HepG2 (cell line): Measurements from ENCODE around the gene ZBTB7B. TPM values are rescaled to one million over a fixed set of nuclear protein-coding genes. Genes with fewer than 3 reads are reported as not detected.

Source experiments
- ATAC-seq: fragments of 200-7000 bp; cut with Tn5 transposase; 3 replicates; pipeline ENCODE4 v1.9.1; 2020; ENCODE audit warnings: mild to moderate bottlenecking, moderate library complexity
- BruUV-seq: library from RNA; stranded (reverse); fragments of 400-500 nt; replicated peaks from 2 replicates; lab custom pipeline; 2021; lab: Mats Ljungman, UMichigan
- CTCF ChIA-PET: fragments of 300-600 bp; formaldehyde crosslinking; extraction: SDS; loops from one replicate; lab custom pipeline; 2021; ENCODE audit warnings: low total read pairs, inconsistent platforms, low intra/inter-chr PET ratio; lab: Yijun Ruan, JAX
- POLR2A ChIA-PET: fragments of 350-600 bp; sonication (Branson Sonifier 250); formaldehyde crosslinking; loops from one replicate; lab custom pipeline; 2020; ENCODE audit warnings: antibody characterized with exemption, inconsistent platforms; lab: Yijun Ruan, JAX
- DNase-seq: peaks from one replicate; pipeline ENCODE4 v3.0.0-alpha.2; 2015; ENCODE audit warnings: low spot score
- FAIRE-seq: peaks from 3 replicates; lab custom pipeline; 2011; peaks lifted over from hg19 to GRCh38; lab: Jason Lieb, UNC
- H2AFZ ChIP-seq: one replicate; pipeline ENCODE4 v1.6.1; 2011; ENCODE audit warnings: low read length, inconsistent platforms
- H3K27ac ChIP-seq: fragments of 300-600 bp; 3 replicates; pipeline ENCODE4 v1.8.0; 2011; ENCODE audit warnings: mixed run types, mild to moderate bottlenecking, mixed read lengths, low read length, inconsistent platforms; ENCODE audit not compliant: insufficient read depth; ENCODE audit errors: extremely low read length
- H3K27me3 ChIP-seq, 2 experiments: fragments of 200-600 bp in 1 of 2; 2 replicates in 1 of 2; 3 replicates in 1 of 2; pipeline versions ENCODE4 v1.6.0 to v1.8.0; 2011; ENCODE audit warnings: low read length in 2 of 2, mild to moderate bottlenecking in 2 of 2, moderate library complexity in 2 of 2, inconsistent platforms in 1 of 2; ENCODE audit not compliant: insufficient read depth in 2 of 2, control insufficient read depth in 1 of 2
- H3K36me3 ChIP-seq, 2 experiments: fragments of 200-600 bp in 1 of 2; replicated peaks in 1 of 2; 2 replicates in 1 of 2; 3 replicates in 1 of 2; pipeline versions ENCODE4 v1.5.1 to v1.8.0; 2011; ENCODE audit warnings: low read length in 2 of 2, inconsistent platforms in 1 of 2; ENCODE audit not compliant: insufficient read depth in 2 of 2, control insufficient read depth in 1 of 2
- H3K4me1 ChIP-seq: 2 replicates; pipeline ENCODE4 v1.5.1; 2012; ENCODE audit warnings: low read length, inconsistent platforms; ENCODE audit not compliant: insufficient read depth
- H3K4me2 ChIP-seq: 2 replicates; pipeline ENCODE4 v1.6.0; 2011; ENCODE audit warnings: low read depth, low read length, inconsistent platforms
- H3K4me3 ChIP-seq, 3 experiments: fragments of 200-600 bp in 1 of 3; sonication (generic), shearing (Covaris generic) in 1 of 3; replicated peaks in 1 of 3; 2 replicates each; pipeline ENCODE4 v1.5.1; 2011 to 2016; ENCODE audit warnings: low read length in 3 of 3, inconsistent platforms in 2 of 3, low read depth in 2 of 3, mild to moderate bottlenecking in 2 of 3, control low read depth in 1 of 3, mixed read lengths in 1 of 3; ENCODE audit not compliant: insufficient read depth in 1 of 3
- H3K79me2 ChIP-seq: one replicate; pipeline ENCODE4 v1.6.1; 2011; ENCODE audit warnings: low read length, inconsistent platforms; ENCODE audit not compliant: insufficient read depth
- H3K9ac ChIP-seq: 2 replicates; pipeline ENCODE4 v1.6.0; 2011; ENCODE audit warnings: mild to moderate bottlenecking, low read depth, low read length, inconsistent platforms; ENCODE audit not compliant: insufficient read depth
- H3K9me3 ChIP-seq: 2 replicates; pipeline ENCODE4 v1.5.1; 2012; ENCODE audit warnings: mild to moderate bottlenecking, low read length
- H4K20me1 ChIP-seq: 2 replicates; pipeline ENCODE4 v1.6.0; 2011; ENCODE audit warnings: inconsistent platforms, mild to moderate bottlenecking, low read length, moderate library complexity; ENCODE audit not compliant: insufficient read depth
- CBFB ChIP-seq: sonication (generic); formaldehyde crosslinking; IDR thresholded peaks from 2 replicates; pipeline ENCODE4 v1.4.0; 2020; ENCODE audit warnings: missing genetic modification reagents
- CREM ChIP-seq, 2 experiments: sonication (generic) in 1 of 2; formaldehyde crosslinking in 1 of 2; IDR thresholded peaks; 2 replicates each; pipeline versions ENCODE4 v1.4.0 to v1.6.1; 2016 to 2020; ENCODE audit warnings: antibody characterized with exemption in 1 of 2, mild to moderate bottlenecking in 1 of 2, missing genetic modification reagents in 1 of 2
- ELF1 ChIP-seq: sonication (generic); formaldehyde crosslinking; IDR thresholded peaks from 2 replicates; pipeline ENCODE4 v1.4.0; 2020; ENCODE audit warnings: missing genetic modification reagents
- FOXK1 ChIP-seq: sonication (generic); formaldehyde crosslinking; IDR thresholded peaks from 2 replicates; pipeline ENCODE4 v1.4.0; 2020; ENCODE audit warnings: low read depth, missing genetic modification reagents, borderline replicate concordance
- HNRNPK ChIP-seq: fragments of 200-400 bp; formaldehyde crosslinking; IDR thresholded peaks from 2 replicates; pipeline ENCODE4 v1.6.1; 2018; ENCODE audit warnings: low read length, low read depth, moderate library complexity, mild to moderate bottlenecking; ENCODE audit not compliant: poor library complexity, severe bottlenecking
- KLF13 ChIP-seq: sonication (generic); formaldehyde crosslinking; IDR thresholded peaks from 2 replicates; pipeline ENCODE4 v1.4.0; 2020; ENCODE audit warnings: mild to moderate bottlenecking, missing genetic modification reagents
- MLLT10 ChIP-seq: sonication (generic); formaldehyde crosslinking; IDR thresholded peaks from 2 replicates; pipeline ENCODE4 v1.4.0; 2020; ENCODE audit warnings: missing genetic modification reagents
- NBN ChIP-seq: fragments of 450-650 bp; conservative IDR thresholded peaks from 2 replicates; pipeline ENCODE4 v1.6.1; 2017
- NFKB2 ChIP-seq: sonication (generic); formaldehyde crosslinking; IDR thresholded peaks from 2 replicates; pipeline ENCODE4 v1.4.0; 2020; ENCODE audit warnings: missing genetic modification reagents, borderline replicate concordance
- NPAS2 ChIP-seq: sonication (generic); formaldehyde crosslinking; IDR thresholded peaks from 2 replicates; pipeline ENCODE4 v1.8.0; 2022; ENCODE audit warnings: mild to moderate bottlenecking, missing genetic modification reagents, borderline replicate concordance
- NR2F6 ChIP-seq, 2 experiments: IDR thresholded peaks; 2 replicates each; pipeline ENCODE4 v1.6.1; 2016; ENCODE audit warnings: antibody characterized with exemption in 1 of 2, mild to moderate bottlenecking in 1 of 2
- PAX8 ChIP-seq: sonication (generic); formaldehyde crosslinking; IDR thresholded peaks from 2 replicates; pipeline ENCODE4 v1.8.0; 2022; ENCODE audit warnings: mild to moderate bottlenecking, missing genetic modification reagents, borderline replicate concordance
- PLRG1 ChIP-seq: fragments of 450-650 bp; conservative IDR thresholded peaks from 2 replicates; pipeline ENCODE4 v1.6.1; 2016
- POLR2A ChIP-seq, 2 experiments: IDR thresholded peaks; 2 replicates each; pipeline ENCODE4 v1.6.1; 2011; ENCODE audit warnings: low read depth in 2 of 2, low read length in 2 of 2, mild to moderate bottlenecking in 1 of 2, moderate library complexity in 1 of 2; ENCODE audit not compliant: insufficient read depth in 1 of 2
- PPARG ChIP-seq: conservative IDR thresholded peaks from 2 replicates; pipeline ENCODE4 v1.6.1; 2016; ENCODE audit warnings: missing biosample characterization, missing genetic modification reagents
- RBAK ChIP-seq: sonication (generic); formaldehyde crosslinking; IDR thresholded peaks from 2 replicates; pipeline ENCODE4 v1.5.1; 2020; ENCODE audit warnings: mild to moderate bottlenecking, missing genetic modification reagents
- RBFOX2 ChIP-seq: fragments of 200-400 bp; formaldehyde crosslinking; IDR thresholded peaks from 2 replicates; pipeline ENCODE4 v1.6.1; 2017; ENCODE audit warnings: low read depth, mild to moderate bottlenecking, low read length
- SUZ12 ChIP-seq: fragments of 150-350 bp; IDR thresholded peaks from 2 replicates; pipeline ENCODE4 v1.6.1; 2014; ENCODE audit warnings: low read depth, low read length
- ZFX ChIP-seq: sonication (generic); formaldehyde crosslinking; IDR thresholded peaks from 2 replicates; pipeline ENCODE4 v1.4.0; 2020; ENCODE audit warnings: mild to moderate bottlenecking, low read depth, missing genetic modification reagents, moderate library complexity
- ZNF296 ChIP-seq: sonication (generic); formaldehyde crosslinking; conservative IDR thresholded peaks from 2 replicates; pipeline ENCODE4 v1.5.0; 2020; ENCODE audit warnings: mild to moderate bottlenecking, missing genetic modification reagents
- ZNF577 ChIP-seq: sonication (generic); formaldehyde crosslinking; IDR thresholded peaks from 2 replicates; pipeline ENCODE4 v1.4.0; 2020; ENCODE audit warnings: mild to moderate bottlenecking, low read depth, missing genetic modification reagents, borderline replicate concordance
- ZNF614 ChIP-seq: IDR thresholded peaks from 2 replicates; pipeline ENCODE4 v1.6.1; 2018; ENCODE audit warnings: missing biosample characterization, missing genetic modification reagents, inconsistent platforms, borderline replicate concordance
- WGBS: methylation state at CpG from one replicate; pipeline ENCODE4 v1.1.6; 2017; ENCODE audit warnings: low lambda C conversion rate; 5-methylcytosine and 5-hydroxymethylcytosine counted together
- in situ Hi-C: cut with HindIII; loops from 2 replicates; pipeline ENCODE4 v1.10.0; 2017; ENCODE audit warnings: low pct_unique_long_range_greater_than_20kb; ENCODE audit not compliant: extremely low pct_ligation_motif_present
- intact Hi-C: fragments of 100-400 bp; cut with micrococcal nuclease; formaldehyde crosslinking; loops from one replicate; pipeline ENCODE4 v1.10.0; 2022; ENCODE audit not compliant: unreplicated experiment
- polyA plus RNA-seq, 8 experiments: library from polyadenylated mRNA; depleted of rRNA in 3 of 8; stranded (reverse) in 7 of 8; unstranded in 1 of 8; fragments of >200 nt; fragmentation: Illumina TruSeq in 4 of 8; extraction: Trizol in 4 of 8; gene quantifications; 2 replicates each; pipeline versions ENCODE4 v1.2.1 to v1.2.3, GENCODE V29; 2011 to 2016; ENCODE audit warnings: low read depth in 4 of 8, missing spikeins in 1 of 8, mixed read lengths in 1 of 8; ENCODE audit not compliant: insufficient read depth in 1 of 8
- total RNA-seq, 5 experiments: library from RNA; depleted of rRNA; stranded (reverse); fragments of >200 nt; fragmentation: Illumina TruSeq; extraction: Trizol; gene quantifications; 2 replicates each; pipeline ENCODE4 v1.2.3, GENCODE V29; 2016; ENCODE audit warnings: low read depth in 1 of 5
- TF ChIP-seq, protein P1 (sequence below): sonication (generic); formaldehyde crosslinking; IDR thresholded peaks from 2 replicates; pipeline ENCODE4 v1.8.0; 2022; ENCODE audit warnings: mild to moderate bottlenecking, missing genetic modification reagents, borderline replicate concordance

ZBTB7B gene
- total and polyA plus RNA-seq, 2 of the 13 experiments (the other 11 are each of a cell fraction or from before 2014, with no cell fraction given): 15.5 to 17.5 TPM

DNA sequence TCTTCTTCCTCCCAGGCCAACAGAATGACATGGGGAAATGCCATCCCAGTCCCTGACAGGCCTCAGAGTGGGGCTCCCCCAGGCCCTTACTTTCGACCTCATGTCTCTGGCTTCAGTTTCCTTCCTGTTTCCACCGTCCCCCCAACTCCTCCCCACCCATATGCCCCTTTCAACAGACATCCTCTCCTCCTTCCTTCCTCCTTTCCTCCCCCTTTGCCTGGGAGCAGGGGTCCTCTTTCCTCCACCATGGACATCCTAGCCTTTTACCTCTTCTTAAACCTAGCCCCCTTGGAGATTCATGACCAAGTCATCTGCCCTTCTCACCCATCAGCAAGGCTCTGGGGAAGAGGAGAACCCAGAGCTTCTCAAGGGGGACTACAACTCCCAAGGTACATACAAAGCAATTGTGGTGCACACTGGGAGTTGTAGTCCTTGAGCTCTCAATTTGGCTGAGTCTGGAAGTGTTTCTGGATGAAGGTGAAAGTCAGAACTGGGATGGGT is 4.0 kb downstream of the ZBTB7B start (continued):
- TF ChIP-seq ZNF577 (no peak), ZFX (CRISPR knock-in tag) (no peak), MLLT10 (CRISPR knock-in tag) (no peak), PLRG1 (no peak), CREM (IDR thresholded peaks at IDR 0.05) (peak; percentile 72; the same call in 1 of the 2 replicates), CREM (CRISPR knock-in tag; IDR thresholded peaks at IDR 0.05) (no peak), NFKB2 (CRISPR knock-in tag) (no peak), SUZ12 (peak; percentile 33; the same call in 1 of the 2 replicates), ELF1 (CRISPR knock-in tag) (no peak), PPARG (no peak), CBFB (no peak), ZNF296 (CRISPR knock-in tag) (no peak), PAX8 (CRISPR knock-in tag) (no peak), NPAS2 (no peak)

DNA sequence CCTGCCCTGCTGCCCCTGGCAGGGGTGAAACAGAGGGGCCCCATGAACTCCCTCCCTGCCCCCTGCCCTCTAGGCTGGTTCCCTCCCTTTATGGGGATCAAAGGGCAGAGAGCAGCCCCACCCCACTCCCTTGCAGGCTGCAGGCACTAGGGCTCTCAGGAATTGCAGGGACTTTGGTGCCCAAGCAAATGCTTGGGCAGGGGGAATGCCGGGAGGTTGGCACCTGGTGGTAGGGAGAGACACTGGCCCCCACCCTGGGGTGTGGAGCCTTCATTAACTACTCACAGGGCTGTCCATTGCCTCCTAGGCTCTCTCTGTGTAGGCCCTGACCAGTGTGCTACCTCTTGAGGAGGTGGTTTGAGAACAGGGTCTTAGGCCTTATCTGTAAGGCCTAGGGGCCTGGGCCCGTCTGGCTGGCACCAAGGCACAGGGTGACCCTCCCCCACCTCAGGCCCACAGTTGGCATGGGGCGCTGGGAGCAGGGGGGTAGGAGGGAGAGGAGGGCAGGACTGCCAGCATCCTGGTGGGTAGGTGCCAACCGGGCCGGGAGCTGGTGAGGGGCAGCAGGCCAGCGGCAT is 4.7 kb downstream of the ZBTB7B start:
- 85% methylated on average over 4 of the region's 6 CpGs for WGBS
- CTCF ChIA-PET: no interaction called here
- TF ChIP-seq HNRNPK (no peak), RBAK (CRISPR knock-in tag) (no peak), RBFOX2 (peak; percentile 44; the same call in 1 of the 2 replicates), ZNF614 (CRISPR knock-in tag) (no peak), NBN (no peak), POLR2A (IDR thresholded peaks at IDR 0.05; ENCODE audit: insufficient read depth in 1 of 2, low read depth in 2 of 2, low read length in 2 of 2) (no peak), NR2F6 (IDR thresholded peaks at IDR 0.05) (peak; percentile 71; the same call in 1 of the 2 replicates), NR2F6 (CRISPR knock-in tag; IDR thresholded peaks at IDR 0.05) (peak; percentile 62), FOXK1 (CRISPR knock-in tag) (no peak), KLF13 (CRISPR knock-in tag) (no peak)
- TF ChIP-seq, protein P1, sequence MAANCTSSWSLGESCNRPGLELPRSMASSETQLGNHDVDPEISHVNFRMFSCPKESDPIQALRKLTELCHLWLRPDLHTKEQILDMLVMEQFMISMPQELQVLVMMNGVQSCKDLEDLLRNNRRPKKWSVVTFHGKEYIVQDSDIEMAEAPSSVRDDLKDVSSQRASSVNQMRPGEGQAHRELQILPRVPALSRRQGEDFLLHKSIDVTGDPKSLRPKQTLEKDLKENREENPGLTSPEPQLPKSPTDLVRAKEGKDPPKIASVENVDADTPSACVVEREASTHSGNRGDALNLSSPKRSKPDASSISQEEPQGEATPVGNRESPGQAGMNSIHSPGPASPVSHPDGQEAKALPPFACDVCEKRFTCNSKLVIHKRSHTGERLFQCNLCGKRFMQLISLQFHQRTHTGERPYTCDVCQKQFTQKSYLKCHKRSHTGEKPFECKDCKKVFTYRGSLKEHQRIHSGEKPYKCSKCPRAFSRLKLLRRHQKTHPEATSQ (CRISPR knock-in tag): no peak

More for the DNA sequence above, 4.7 kb downstream of the ZBTB7B start:
- in situ Hi-C loops (no loop called here), intact Hi-C loops (no loop called here)
- no peak overlapping the region for H2AFZ ChIP-seq
- no peaks in the 10 kb centered on the region; a peak in 1 of 5 replicates for H3K27me3 ChIP-seq
- 0 out of 2 replicates have a peak overlapping the region, but pooled peaks have one; percentile 43 for H3K9ac ChIP-seq
- peak overlapping the region; percentile 36; the same call in 1 of the 2 replicates for H3K4me2 ChIP-seq
- POLR2A ChIA-PET: interaction anchor here (0.9 to 1.6 kb wide), 4 partner anchors 10 to 35 kb away, joined by 3 to 10 read pairs (median 6); no protein-coding TSS in a partner anchor
- peak overlapping the region; percentile 40 for H3K27ac ChIP-seq
- H3K4me3 ChIP-seq: 0 out of 6 replicates have a peak overlapping the region, but pooled peaks of 1 of the 3 experiments have one; percentile 28
- no peak for FAIRE-seq
- no peaks in the 10 kb centered on the region for H3K9me3 ChIP-seq
- peaks cover 84% of the 10 kb centered on the region for H3K4me1 ChIP-seq
- no peak for DNase-seq
- BruUV-seq: no TSS peak
- H4K20me1 ChIP-seq: peaks cover 6% of the 10 kb centered on the region; the same call in 1 of the 2 replicates
- H3K79me2 ChIP-seq: peaks cover 46% of the 10 kb centered on the region
- ATAC-seq: peak; percentile 18
- H3K36me3 ChIP-seq: peaks cover 3 to 8% of the 10 kb centered on the region in 2 experiments; a peak in 3 of 5 replicates
